LoVo (cell line): ENCODE results near the gene PNMA5.
A peak's percentile ranks its signal among the peaks of the same experiment; 100 is the strongest.

Experiments
- DNase-seq: peaks from one replicate; pipeline ENCODE4 v3.0.0-alpha.2; 2016; ENCODE audit warnings: low spot score

PNMA5 gene

DNA sequence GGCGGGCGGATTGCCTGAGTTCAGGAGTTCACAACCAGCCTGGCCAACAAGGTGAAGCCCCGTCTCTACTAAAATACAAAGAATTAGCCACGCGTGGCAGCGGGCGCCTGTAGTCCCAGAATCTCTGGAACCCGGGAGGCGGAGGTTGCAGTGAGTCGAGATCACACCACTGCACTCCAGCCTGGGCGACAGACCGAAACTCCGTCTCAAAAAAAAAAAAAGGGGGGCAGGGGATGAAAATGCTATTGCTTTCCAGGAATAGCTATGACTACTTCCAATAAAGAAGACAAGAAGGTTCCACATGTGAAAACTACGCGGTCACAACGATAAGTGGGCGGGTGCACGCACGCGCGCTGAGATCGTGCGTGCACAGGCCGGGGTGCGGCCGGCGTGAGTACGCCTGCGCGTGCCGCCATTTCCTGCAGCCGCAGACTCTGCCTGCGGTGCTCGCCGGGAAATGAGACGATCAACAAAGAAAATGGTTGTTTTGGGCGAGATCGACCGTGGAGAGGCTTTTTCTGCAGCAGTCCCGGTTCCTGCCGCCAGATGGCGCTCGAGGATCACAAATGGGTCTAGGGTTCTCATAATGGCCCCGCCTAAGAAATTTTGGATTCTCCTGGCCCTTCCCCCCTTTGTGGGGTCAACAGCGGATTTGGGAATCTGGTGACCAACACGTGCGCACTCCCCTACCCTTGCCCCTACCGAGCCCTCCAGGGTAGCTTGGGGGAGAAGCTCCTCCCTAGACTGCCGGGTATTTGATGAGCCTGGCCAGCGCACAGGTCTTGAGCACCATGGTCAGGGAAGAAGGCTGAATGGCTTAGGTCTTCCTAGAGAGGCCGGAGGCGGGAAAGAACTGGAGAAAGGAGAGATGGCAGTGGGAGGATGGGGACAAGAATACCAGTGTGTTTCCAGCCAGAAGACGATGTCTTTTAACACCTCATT, 35.1 kb downstream of the PNMA5 start:
- DNase-seq, result peak; percentile 36

GRCh38 chrX:152958047-152958446, 35.9 kb downstream of the PNMA5 start:
- DNase-seq, result no peak

DNA sequence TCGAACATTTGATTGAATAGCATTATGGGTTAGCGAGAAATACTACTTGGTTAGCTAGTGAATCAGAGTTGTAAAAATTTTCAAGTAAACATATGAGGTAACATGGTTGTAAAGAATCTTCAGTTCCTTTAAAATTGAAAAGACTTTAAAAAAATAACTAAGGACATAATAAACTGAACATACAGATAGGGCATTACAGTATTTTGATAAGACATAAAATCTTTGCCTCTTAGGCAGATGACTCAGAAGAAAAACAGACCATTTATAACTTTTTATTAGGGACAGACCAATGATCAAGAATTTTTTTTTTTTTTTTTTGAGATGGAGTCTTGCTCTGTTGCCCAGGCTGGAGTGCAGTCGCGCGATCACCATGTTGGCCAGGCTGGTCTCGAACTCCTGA, 43.1 kb downstream of the PNMA5 start:
- no peak for DNase-seq

GRCh38 chrX:152949114-152949513, 44.8 kb downstream of the PNMA5 start:
- DNase-seq, result no peak

GRCh38 chrX:152946681-152947080, 47.2 kb downstream of the PNMA5 start:
- DNase-seq, result no peak

- DNase-seq, result no peak
Observed at GRCh38 chrX:152945021-152945979, 48.6 kb downstream of the PNMA5 start.

DNA sequence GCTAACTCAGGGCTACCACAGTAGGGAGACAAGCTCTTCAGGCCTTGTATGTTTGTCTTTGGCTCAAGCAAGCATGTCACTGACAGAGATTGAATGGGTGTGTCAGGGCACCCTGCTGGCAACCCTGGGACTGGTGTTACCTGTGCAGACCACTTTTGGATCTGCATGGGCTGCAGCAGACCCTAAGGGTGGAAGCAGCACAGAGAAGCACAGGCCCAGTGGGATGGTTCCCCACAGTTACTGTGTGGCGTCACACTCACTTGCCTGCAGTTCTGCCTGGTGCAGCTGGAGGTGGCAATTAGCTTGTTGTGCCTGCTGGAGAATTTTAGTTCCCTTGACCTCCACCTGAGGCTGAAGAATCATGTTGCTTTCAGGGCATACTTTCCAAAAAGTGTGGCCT, 50.1 kb downstream of the PNMA5 start:
- no peak for DNase-seq

GRCh38 chrX:152942077-152942442, 51.9 kb downstream of the PNMA5 start:
- no peak for DNase-seq

- DNase-seq, result peak; percentile 87
Observed at GRCh38 chrX:152941328-152942076, 52.4 kb downstream of the PNMA5 start.
